Mesothelial cell of epicardium (in vitro differentiated cells): ENCODE measurements around the gene FAF2. TPM values are rescaled to one million over a fixed set of nuclear protein-coding genes. Genes with fewer than 3 reads are reported as not detected.

Experiments used
- DNase-seq, 2 experiments: peaks; one replicate each; pipeline ENCODE4 v3.0.0; 2021; ENCODE audit warnings: low spot score in 2 of 2; ENCODE audit not compliant: unreplicated experiment in 2 of 2
- H3K27ac Mint-ChIP-seq: 2 replicates; pipeline ENCODE4 v1.8.0; 2021; ENCODE audit warnings: mixed read lengths
- H3K27me3 Mint-ChIP-seq: 2 replicates; pipeline ENCODE4 v1.8.0; 2021; ENCODE audit warnings: low read depth, mixed read lengths
- H3K36me3 Mint-ChIP-seq: 2 replicates; pipeline ENCODE4 v1.8.0; 2021; ENCODE audit warnings: mixed read lengths
- H3K4me1 Mint-ChIP-seq: 2 replicates; pipeline ENCODE4 v1.8.0; 2021; ENCODE audit warnings: mixed read lengths
- H3K4me3 Mint-ChIP-seq: 2 replicates; pipeline ENCODE4 v1.8.0; 2021; ENCODE audit warnings: mild to moderate bottlenecking, moderate library complexity, mixed read lengths
- H3K9me3 Mint-ChIP-seq: 2 replicates; pipeline ENCODE4 v1.8.0; 2021; ENCODE audit warnings: mixed read lengths
- total RNA-seq: library from RNA; stranded (reverse); gene quantifications from 3 replicates; pipeline ENCODE4 v1.2.1, GENCODE V29; 2021
- TF ChIP-seq, protein P1 (sequence below): fragments of 200-600 bp; sonication (generic); IDR thresholded peaks from one replicate; pipeline ENCODE4 v1.5.0; 2021; ENCODE audit warnings: antibody characterized with exemption; ENCODE audit not compliant: unreplicated experiment

Gene FAF2
- total RNA-seq, 1 donor from 2014 or later = 52.7 TPM

GRCh38 chr5:176545388-176545736 lies 97.2 kb downstream of the FAF2 start:
- Mint-ChIP-seq H3K9me3 (no peaks in the 10 kb centered on the region), H3K36me3 (no peaks in the 10 kb centered on the region), H3K4me1 (peaks cover 25% of the 10 kb centered on the region), H3K27ac (no peak overlapping the region), H3K27me3 (no peaks in the 10 kb centered on the region), H3K4me3 (no peak overlapping the region)
- no peak for DNase-seq
- TF ChIP-seq, protein P1, sequence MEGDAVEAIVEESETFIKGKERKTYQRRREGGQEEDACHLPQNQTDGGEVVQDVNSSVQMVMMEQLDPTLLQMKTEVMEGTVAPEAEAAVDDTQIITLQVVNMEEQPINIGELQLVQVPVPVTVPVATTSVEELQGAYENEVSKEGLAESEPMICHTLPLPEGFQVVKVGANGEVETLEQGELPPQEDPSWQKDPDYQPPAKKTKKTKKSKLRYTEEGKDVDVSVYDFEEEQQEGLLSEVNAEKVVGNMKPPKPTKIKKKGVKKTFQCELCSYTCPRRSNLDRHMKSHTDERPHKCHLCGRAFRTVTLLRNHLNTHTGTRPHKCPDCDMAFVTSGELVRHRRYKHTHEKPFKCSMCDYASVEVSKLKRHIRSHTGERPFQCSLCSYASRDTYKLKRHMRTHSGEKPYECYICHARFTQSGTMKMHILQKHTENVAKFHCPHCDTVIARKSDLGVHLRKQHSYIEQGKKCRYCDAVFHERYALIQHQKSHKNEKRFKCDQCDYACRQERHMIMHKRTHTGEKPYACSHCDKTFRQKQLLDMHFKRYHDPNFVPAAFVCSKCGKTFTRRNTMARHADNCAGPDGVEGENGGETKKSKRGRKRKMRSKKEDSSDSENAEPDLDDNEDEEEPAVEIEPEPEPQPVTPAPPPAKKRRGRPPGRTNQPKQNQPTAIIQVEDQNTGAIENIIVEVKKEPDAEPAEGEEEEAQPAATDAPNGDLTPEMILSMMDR = no peak

DNA sequence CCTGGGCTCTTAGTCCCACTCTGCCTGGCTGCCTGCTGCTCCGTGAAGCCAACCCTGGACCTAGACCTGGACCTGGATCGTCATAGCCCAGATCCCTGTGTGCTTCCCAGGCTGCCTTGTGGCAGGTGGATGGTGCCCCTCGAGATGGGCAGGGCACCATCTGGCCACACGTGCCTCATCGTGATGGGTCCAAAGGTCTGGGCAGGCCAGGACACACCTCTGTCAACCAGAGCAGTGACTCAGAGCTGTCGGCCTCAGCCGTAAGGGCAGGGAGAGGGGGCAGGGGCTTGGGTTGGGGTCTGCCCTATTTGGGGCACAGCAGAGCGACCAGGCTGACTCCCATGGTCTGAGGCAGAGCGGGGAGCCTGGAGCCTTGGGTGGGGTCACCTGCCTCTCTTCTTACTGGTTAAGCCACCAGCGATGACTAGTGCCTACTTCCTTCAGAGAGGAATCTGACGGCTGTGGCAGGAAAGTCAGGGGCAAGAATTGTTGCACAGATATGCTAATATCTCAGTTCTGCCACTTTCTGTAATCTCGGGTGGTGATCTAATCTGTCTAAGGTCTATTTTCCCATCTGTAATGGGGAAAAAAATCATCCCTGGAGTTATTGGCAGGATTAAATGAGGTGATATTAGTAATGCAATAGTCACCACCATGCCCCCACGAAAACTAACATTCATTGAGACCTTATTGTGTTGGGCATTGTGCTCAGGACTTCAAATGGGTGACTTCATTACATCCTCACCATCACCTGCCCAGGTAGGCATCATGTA lies 97.7 kb downstream of the FAF2 start:
- H3K9me3 Mint-ChIP-seq = no peaks in the 10 kb centered on the region
- no peaks in the 10 kb centered on the region for H3K27me3 Mint-ChIP-seq
- no peak for DNase-seq
- no peak overlapping the region for H3K27ac Mint-ChIP-seq
- no peak overlapping the region for H3K4me3 Mint-ChIP-seq
- TF ChIP-seq, protein P1 = no peak
- H3K4me1 Mint-ChIP-seq = peaks cover 19% of the 10 kb centered on the region
- H3K36me3 Mint-ChIP-seq = no peaks in the 10 kb centered on the region

- TF ChIP-seq, protein P1 = no peak
- Mint-ChIP-seq H3K27ac (no peak overlapping the region), H3K4me1 (peaks cover 3% of the 10 kb centered on the region), H3K27me3 (peaks cover 8% of the 10 kb centered on the region), H3K36me3 (no peaks in the 10 kb centered on the region), H3K9me3 (no peaks in the 10 kb centered on the region), H3K4me3 (no peak overlapping the region)
- DNase-seq = no peak
Observed at GRCh38 chr5:176547802-176548201, 99.6 kb downstream of the FAF2 start.

- Mint-ChIP-seq H3K27me3 (peaks cover 19% of the 10 kb centered on the region), H3K9me3 (no peaks in the 10 kb centered on the region), H3K36me3 (no peaks in the 10 kb centered on the region), H3K4me3 (no peak within 1 kb of the TSS), H3K4me1 (peaks cover under 1% of the 10 kb centered on the region), H3K27ac (no peak within 1 kb of the TSS)
- no peak for DNase-seq
- TF ChIP-seq, protein P1 = no peak
Observed at GRCh38 chr5:176548967-176549444, 100.8 kb downstream of the FAF2 start, which contains the start of gene CDHR2. Gene CDHR2, plus strand, starts transcription at chr5:176549342. Its CDS starts 16,011 bp downstream, at chr5:176565353.

DNA sequence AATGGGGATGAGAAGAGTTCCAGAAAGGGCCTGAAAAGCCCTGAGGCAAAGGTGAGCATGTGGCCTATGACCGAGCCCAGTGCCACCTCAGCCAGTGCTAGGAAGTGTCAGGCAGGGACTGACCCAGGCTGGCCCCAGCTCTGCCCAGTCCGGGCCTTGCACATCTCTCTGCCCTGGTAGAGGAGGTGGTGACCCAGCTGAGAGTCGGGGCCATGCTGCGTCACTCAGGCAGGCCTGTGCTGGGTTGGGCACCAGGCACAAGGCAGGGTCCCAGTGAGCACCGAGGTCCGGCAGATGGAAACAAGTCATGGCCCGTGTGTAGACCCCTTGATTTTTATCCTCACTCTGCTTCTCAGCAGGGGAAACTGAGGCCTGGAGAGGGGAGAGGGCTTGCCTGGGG lies 101.7 kb downstream of the FAF2 start:
- Mint-ChIP-seq H3K27ac (no peak overlapping the region), H3K4me3 (no peak overlapping the region), H3K27me3 (peaks cover 19% of the 10 kb centered on the region), H3K4me1 (no peaks in the 10 kb centered on the region), H3K9me3 (no peaks in the 10 kb centered on the region), H3K36me3 (no peaks in the 10 kb centered on the region)
- TF ChIP-seq, protein P1 = no peak
- DNase-seq = no peak
